Measurements from ENCODE around the gene ATP7B.

DNA sequence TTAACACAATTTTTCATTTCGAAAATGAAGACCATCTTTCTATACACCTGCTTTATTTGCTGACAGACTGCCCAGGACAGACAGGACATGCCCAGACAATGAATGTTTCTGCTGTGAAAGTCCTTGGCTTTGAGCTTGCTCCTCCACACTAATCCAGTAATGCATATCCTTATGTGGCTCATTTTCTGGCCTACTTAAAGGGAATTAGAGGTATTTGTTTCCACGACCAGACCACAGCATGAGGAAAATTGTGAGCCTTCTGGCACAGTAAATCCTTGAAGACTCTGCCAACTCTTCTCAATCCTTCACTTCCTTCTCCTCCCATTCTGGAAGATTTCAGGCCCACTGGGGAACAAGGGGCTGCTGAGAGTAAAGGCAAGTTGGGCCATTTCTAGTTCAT, 123.8 kb downstream of the ATP7B start:
- TF ChIP-seq ZNF274 (IDR thresholded peaks at IDR 0.05; ENCODE audit: low read depth, low read length) (no peak), SUZ12 (IDR thresholded peaks at IDR 0.05; ENCODE audit: extremely low read depth, insufficient read depth, insufficient read length) (no peak), YY1 (IDR thresholded peaks at IDR 0.05; ENCODE audit: insufficient read depth, insufficient read length) (no peak)

Measured in NT2/D1 (cell line).